H9 (cell line): ENCODE measurements around the gene SRP54. TPM values are rescaled to one million over a fixed set of nuclear protein-coding genes. Genes with fewer than 3 reads are reported as not detected.

Experiments used
- DNase-seq: peaks from one replicate; pipeline ENCODE4 v3.0.0-alpha.2; 2017
- H2AFZ ChIP-seq: one replicate; pipeline ENCODE4 v1.6.1; 2013; ENCODE audit warnings: mild to moderate bottlenecking, low read length, control low read depth, moderate library complexity
- H2AK5ac ChIP-seq: 2 replicates; pipeline ENCODE4 v1.6.1; 2013; ENCODE audit warnings: low read length, control low read depth, mixed read lengths; ENCODE audit not compliant: insufficient read length
- H2BK120ac ChIP-seq: one replicate; pipeline ENCODE4 v1.6.1; 2013; ENCODE audit warnings: low read depth, mild to moderate bottlenecking, low read length, control low read depth, inconsistent platforms; ENCODE audit not compliant: poor library complexity, severe bottlenecking
- H2BK12ac ChIP-seq: 2 replicates; pipeline ENCODE4 v1.6.1; 2013; ENCODE audit warnings: low read length, control low read depth, mixed read lengths, low read depth; ENCODE audit not compliant: insufficient read length
- H2BK15ac ChIP-seq: 2 replicates; pipeline ENCODE4 v1.6.1; 2013; ENCODE audit warnings: low read depth, low read length, control low read depth
- H2BK20ac ChIP-seq: one replicate; pipeline ENCODE4 v1.6.1; 2013; ENCODE audit warnings: low read depth, mild to moderate bottlenecking, low read length, control low read depth, inconsistent platforms; ENCODE audit not compliant: poor library complexity, severe bottlenecking
- H2BK5ac ChIP-seq: 2 replicates; pipeline ENCODE4 v1.6.1; 2013; ENCODE audit warnings: low read length, control low read depth, mixed read lengths; ENCODE audit not compliant: insufficient read length
- H3K14ac ChIP-seq: 2 replicates; pipeline ENCODE4 v1.6.1; 2013; ENCODE audit warnings: low read length, control low read depth; ENCODE audit not compliant: insufficient read depth
- H3K18ac ChIP-seq: 2 replicates; pipeline ENCODE4 v1.6.1; 2013; ENCODE audit warnings: low read depth, mild to moderate bottlenecking, mixed read lengths, low read length, control low read depth; ENCODE audit not compliant: insufficient read length
- H3K23ac ChIP-seq: 2 replicates; pipeline ENCODE4 v1.6.1; 2013; ENCODE audit warnings: low read length, control low read depth, mixed read lengths, low read depth; ENCODE audit not compliant: insufficient read length
- H3K23me2 ChIP-seq: 2 replicates; pipeline ENCODE4 v1.6.1; 2013; ENCODE audit warnings: low read depth, mild to moderate bottlenecking, mixed read lengths, low read length, control low read depth; ENCODE audit not compliant: insufficient read length, poor library complexity, severe bottlenecking
- H3K27ac ChIP-seq: 2 replicates; pipeline ENCODE4 v1.5.1; 2013; ENCODE audit warnings: low read length, control low read depth, mixed read lengths, low read depth; ENCODE audit not compliant: insufficient read length
- H3K27me3 ChIP-seq: 2 replicates; pipeline ENCODE4 v1.6.1; 2013; ENCODE audit warnings: low read length, control low read depth, inconsistent platforms; ENCODE audit not compliant: insufficient read depth
- H3K4ac ChIP-seq: 2 replicates; pipeline ENCODE4 v1.6.1; 2013; ENCODE audit warnings: low read depth, mild to moderate bottlenecking, control low read depth, inconsistent platforms, low read length, moderate library complexity
- H3K4me1 ChIP-seq: 2 replicates; pipeline ENCODE4 v1.6.1; 2013; ENCODE audit warnings: low read length, control low read depth, inconsistent platforms; ENCODE audit not compliant: insufficient read depth
- H3K4me2 ChIP-seq: 2 replicates; pipeline ENCODE4 v1.6.1; 2013; ENCODE audit warnings: low read length, control low read depth, mixed read lengths; ENCODE audit not compliant: insufficient read length, insufficient read depth
- H3K56ac ChIP-seq: 2 replicates; pipeline ENCODE4 v1.6.1; 2013; ENCODE audit warnings: low read depth, mild to moderate bottlenecking, mixed read lengths, low read length, control low read depth; ENCODE audit not compliant: insufficient read length
- H3K79me1 ChIP-seq: 2 replicates; pipeline ENCODE4 v1.6.1; 2013; ENCODE audit warnings: low read depth, mild to moderate bottlenecking, moderate library complexity, low read length, control low read depth, inconsistent platforms; ENCODE audit not compliant: insufficient read depth, poor library complexity, severe bottlenecking
- H3K79me2 ChIP-seq: 2 replicates; pipeline ENCODE4 v1.6.1; 2013; ENCODE audit warnings: low read length, control low read depth, inconsistent platforms; ENCODE audit not compliant: insufficient read depth
- H3K9ac ChIP-seq: 2 replicates; pipeline ENCODE4 v1.6.1; 2013; ENCODE audit warnings: low read length, control low read depth, mixed read lengths; ENCODE audit not compliant: insufficient read length; ENCODE audit errors: extremely low read depth
- H3K9me3 ChIP-seq: one replicate; pipeline ENCODE4 v1.6.1; 2013; ENCODE audit warnings: low read depth, low read length, inconsistent platforms; ENCODE audit not compliant: control insufficient read depth
- H3T11ph ChIP-seq: one replicate; pipeline ENCODE4 v1.6.1; 2013; ENCODE audit warnings: mild to moderate bottlenecking, low read length, control low read depth, inconsistent platforms
- H4K20me1 ChIP-seq: one replicate; pipeline ENCODE4 v1.6.1; 2013; ENCODE audit not compliant: control insufficient read depth, insufficient read length, insufficient read depth
- H4K5ac ChIP-seq: 2 replicates; pipeline ENCODE4 v1.6.1; 2013; ENCODE audit warnings: low read depth, mild to moderate bottlenecking, mixed read lengths, low read length, control low read depth; ENCODE audit not compliant: insufficient read length
- H4K8ac ChIP-seq: replicated peaks from 2 replicates; pipeline ENCODE4 v1.6.1; 2013; ENCODE audit warnings: low read length, control low read depth, mixed read lengths, low read depth; ENCODE audit not compliant: insufficient read length
- H4K91ac ChIP-seq: 2 replicates; pipeline ENCODE4 v1.6.1; 2013; ENCODE audit warnings: low read depth, mild to moderate bottlenecking, moderate library complexity, mixed read lengths, low read length, control low read depth; ENCODE audit not compliant: insufficient read length
- H3K27ac Mint-ChIP-seq, 3 experiments: 2 replicates in 2 of 3; 3 replicates in 1 of 3; pipeline ENCODE4 v1.8.0; 2020 to 2021; ENCODE audit warnings: mixed read lengths in 3 of 3, mild to moderate bottlenecking in 1 of 3, moderate library complexity in 1 of 3
- H3K27me3 Mint-ChIP-seq: 2 replicates; pipeline ENCODE4 v1.8.0; 2021; ENCODE audit warnings: low read depth, mild to moderate bottlenecking, moderate library complexity, mixed read lengths
- H3K36me3 Mint-ChIP-seq, 3 experiments: 2 replicates in 2 of 3; 3 replicates in 1 of 3; pipeline ENCODE4 v1.8.0; 2020 to 2021; ENCODE audit warnings: low read depth in 3 of 3, mixed read lengths in 3 of 3; ENCODE audit not compliant: insufficient read depth in 1 of 3
- H3K4me1 Mint-ChIP-seq, 2 experiments: 2 replicates each; pipeline ENCODE4 v1.8.0; 2020; ENCODE audit warnings: mixed read lengths in 2 of 2
- H3K4me3 Mint-ChIP-seq, 2 experiments: 2 replicates in 1 of 2; 3 replicates in 1 of 2; pipeline ENCODE4 v1.8.0; 2020 to 2021; ENCODE audit warnings: mild to moderate bottlenecking in 2 of 2, mixed read lengths in 2 of 2, moderate library complexity in 1 of 2
- H3K9me3 Mint-ChIP-seq, 2 experiments: 2 replicates in 1 of 2; 3 replicates in 1 of 2; pipeline ENCODE4 v1.8.0; 2020; ENCODE audit warnings: mild to moderate bottlenecking in 2 of 2, mixed read lengths in 2 of 2, moderate library complexity in 1 of 2
- CTCF ChIP-seq: fragments of 200-600 bp; sonication (generic); conservative IDR thresholded peaks from 3 replicates; pipeline ENCODE4 v1.8.0; 2021; ENCODE audit warnings: antibody characterized with exemption, mild to moderate bottlenecking
- WGBS: extraction: QIAGEN DNeasy Blood & Tissue Kit; methylation state at CpG from one replicate; pipeline ENCODE4 v1.1.7; 2013; ENCODE audit warnings: missing lambda C conversion rate, low lambda C conversion rate, mixed read lengths; ENCODE audit not compliant: insufficient read length; ENCODE audit errors: extremely low coverage; 5-methylcytosine and 5-hydroxymethylcytosine counted together
- total RNA-seq: library from RNA; stranded (reverse); gene quantifications from 2 replicates; pipeline ENCODE4 v1.2.1, GENCODE V29; 2021

The SRP54 gene
- total RNA-seq, 1 experiment from 2014 or later = 57.7 TPM

- no peak overlapping the region for H4K5ac ChIP-seq
- Mint-ChIP-seq H3K9me3 (no peaks in the 10 kb centered on the region), H3K27me3 (no peaks in the 10 kb centered on the region), H3K4me3 (no peak overlapping the region), H3K36me3 (peaks cover 2 to 63% (median 47%) of the 10 kb centered on the region in 3 experiments; a peak in 6 of 7 replicates), H3K27ac (no peak overlapping the region; a peak in 1 of 7 replicates), H3K4me1 (no peaks in the 10 kb centered on the region)
- no peak for DNase-seq
- WGBS = 100% methylated on average over 1 of the region's 4 CpGs
- H3K27ac ChIP-seq = no peak overlapping the region
- H3K4me2 ChIP-seq = no peak overlapping the region
- H3K27me3 ChIP-seq = no peaks in the 10 kb centered on the region
- H3K79me1 ChIP-seq = no peaks in the 10 kb centered on the region
- no peaks in the 10 kb centered on the region for H4K20me1 ChIP-seq
- H2AFZ ChIP-seq = no peak overlapping the region
- no peaks in the 10 kb centered on the region for H3K4me1 ChIP-seq
- H3K23me2 ChIP-seq = no peaks in the 10 kb centered on the region
- no peak overlapping the region for H3K18ac ChIP-seq
- no peak overlapping the region for H3K56ac ChIP-seq
- no peak overlapping the region for H3K9ac ChIP-seq
- H2BK5ac ChIP-seq = no peak overlapping the region
- no peak overlapping the region for H4K8ac ChIP-seq
- no peak overlapping the region for H3K4ac ChIP-seq
- H3K9me3 ChIP-seq = no peaks in the 10 kb centered on the region
- H3T11ph ChIP-seq = no peak overlapping the region
- H3K79me2 ChIP-seq = no peaks in the 10 kb centered on the region
- H4K91ac ChIP-seq = no peak overlapping the region
- no peak for TF ChIP-seq CTCF
- no peak overlapping the region for H3K23ac ChIP-seq
- H3K14ac ChIP-seq = no peak overlapping the region
- H2BK12ac ChIP-seq = no peak overlapping the region
- H2BK15ac ChIP-seq = no peak overlapping the region
- H2AK5ac ChIP-seq = no peak overlapping the region
- no peak overlapping the region for H2BK20ac ChIP-seq
- no peak overlapping the region for H2BK120ac ChIP-seq
These were observed 37.9 kb downstream of the SRP54 start for GRCh38 chr14:35020713-35021112.
